Measurements from ENCODE around the gene PSMA7. TPM values are rescaled to one million over a fixed set of nuclear protein-coding genes. Genes with fewer than 3 reads are reported as not detected.

PSMA7 gene
- total RNA-seq, 1 donor from 2014 or later, result 463 TPM

GRCh38 chr20:62172666-62173065 lies 29.5 kb upstream of the PSMA7 start:
- no peak for DNase-seq (ENCODE audit: low read depth, low spot score)

- peak; percentile 30 for DNase-seq (ENCODE audit: low read depth, low spot score)
These were observed 28.1 kb upstream of the PSMA7 start for GRCh38 chr20:62171245-62171644.

- DNase-seq (ENCODE audit: low read depth, low spot score), result no peak
These were observed 27.3 kb upstream of the PSMA7 start for GRCh38 chr20:62170536-62170935.

- DNase-seq (ENCODE audit: low read depth, low spot score), result no peak
These were observed 25.8 kb upstream of the PSMA7 start for GRCh38 chr20:62168890-62169435.

GRCh38 chr20:62168061-62168460 lies 24.9 kb upstream of the PSMA7 start:
- no peak for DNase-seq (ENCODE audit: low read depth, low spot score)

- no peak for DNase-seq (ENCODE audit: low read depth, low spot score)
These were observed 24.3 kb upstream of the PSMA7 start for GRCh38 chr20:62167474-62167873.

- no peak for DNase-seq (ENCODE audit: low read depth, low spot score)
These were observed 22.7 kb upstream of the PSMA7 start for GRCh38 chr20:62165762-62166399.

GRCh38 chr20:62164879-62165761 lies 21.9 kb upstream of the PSMA7 start:
- no peak for DNase-seq (ENCODE audit: low read depth, low spot score)

- no peak for DNase-seq (ENCODE audit: low read depth, low spot score)
These were observed 21.0 kb upstream of the PSMA7 start for GRCh38 chr20:62163986-62164762.

GRCh38 chr20:62163485-62163865 lies 20.3 kb upstream of the PSMA7 start:
- no peak for DNase-seq (ENCODE audit: low read depth, low spot score)

GRCh38 chr20:62162765-62163484 lies 19.7 kb upstream of the PSMA7 start:
- no peak for DNase-seq (ENCODE audit: low read depth, low spot score)

- DNase-seq (ENCODE audit: low read depth, low spot score), result no peak
These were observed 18.2 kb upstream of the PSMA7 start for GRCh38 chr20:62161347-62161746.

GRCh38 chr20:62160876-62161275 lies 17.7 kb upstream of the PSMA7 start:
- no peak for DNase-seq (ENCODE audit: low read depth, low spot score)

- DNase-seq (ENCODE audit: low read depth, low spot score), result no peak
These were observed 17.1 kb upstream of the PSMA7 start for GRCh38 chr20:62160253-62160652.

- DNase-seq (ENCODE audit: low read depth, low spot score), result no peak
These were observed 16.6 kb upstream of the PSMA7 start for GRCh38 chr20:62159839-62160238.

- no peak for DNase-seq (ENCODE audit: low read depth, low spot score)
These were observed 15.9 kb upstream of the PSMA7 start for GRCh38 chr20:62159052-62159451.

- no peak for DNase-seq (ENCODE audit: low read depth, low spot score)
These were observed 15.3 kb upstream of the PSMA7 start for GRCh38 chr20:62158541-62158940.

- DNase-seq (ENCODE audit: low read depth, low spot score), result no peak
These were observed 14.8 kb upstream of the PSMA7 start for GRCh38 chr20:62158088-62158400.

GRCh38 chr20:62157387-62158087 lies 14.3 kb upstream of the PSMA7 start:
- DNase-seq (ENCODE audit: low read depth, low spot score), result no peak

GRCh38 chr20:62156592-62157386 lies 13.6 kb upstream of the PSMA7 start:
- no peak for DNase-seq (ENCODE audit: low read depth, low spot score)
